GM19468 (cell line): ENCODE measurements around the gene PLCB1.

Experiments
- ATAC-seq: cut with Tn5 transposase; IDR thresholded peaks from one replicate; pipeline ENCODE4 v1.9.1; 2021; ENCODE audit warnings: mild to moderate bottlenecking, moderate library complexity, moderate number of reproducible peaks; ENCODE audit not compliant: unreplicated experiment; ENCODE audit errors: extremely low read depth

Gene PLCB1

DNA sequence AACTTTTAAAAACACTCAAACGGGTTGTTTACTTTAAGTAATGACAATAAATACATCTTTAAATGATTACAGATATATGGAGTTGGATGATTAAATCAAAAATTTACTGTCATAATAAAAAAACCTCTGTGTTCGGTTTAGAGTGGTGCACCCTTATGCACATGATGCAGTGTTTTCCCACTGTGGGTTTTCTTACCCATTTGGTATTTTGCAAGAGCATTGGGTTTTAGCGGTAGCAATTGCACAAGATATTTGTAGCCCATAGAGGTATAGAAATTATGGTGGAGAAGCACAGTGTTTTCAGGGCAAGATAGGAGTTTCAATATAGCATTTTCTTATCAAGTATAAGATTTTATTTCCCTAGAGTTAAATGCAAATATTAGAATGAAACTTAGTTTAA, 526.0 kb downstream of the PLCB1 start:
- no peak for ATAC-seq

DNA sequence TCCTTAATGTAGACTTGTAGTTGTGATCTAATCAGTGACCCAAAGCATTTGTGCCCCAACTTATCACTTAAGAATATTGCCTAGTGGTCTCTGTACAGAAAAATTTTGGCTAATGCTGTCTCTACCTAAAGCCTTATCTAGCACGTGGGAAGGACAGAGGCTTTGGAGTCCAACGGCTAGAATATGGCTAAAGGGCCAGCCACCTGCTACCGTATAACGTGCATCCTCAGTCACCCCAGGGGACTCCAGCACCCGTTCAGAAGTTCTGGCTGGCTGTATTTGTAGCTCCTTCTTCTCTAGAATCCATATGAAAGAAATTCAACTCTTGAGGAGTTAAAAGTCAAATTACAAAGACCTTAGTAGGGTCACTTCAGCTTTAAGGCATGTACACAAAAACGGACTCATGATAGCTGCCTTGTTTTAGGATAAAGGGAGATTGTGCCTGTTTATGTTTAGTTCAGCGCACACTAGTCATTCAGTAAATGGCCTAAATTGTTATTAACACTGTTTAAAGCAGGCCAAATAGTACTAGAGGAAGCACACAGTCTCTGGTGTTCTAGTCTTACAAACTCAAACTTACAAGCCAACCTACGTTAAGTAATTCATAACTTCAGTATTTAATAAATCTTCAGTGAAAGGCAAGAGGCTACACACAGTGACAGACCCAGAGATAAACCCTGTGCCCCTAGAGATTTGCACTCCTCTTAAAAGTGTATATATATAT, 529.3 kb downstream of the PLCB1 start:
- ATAC-seq = no peak

DNA sequence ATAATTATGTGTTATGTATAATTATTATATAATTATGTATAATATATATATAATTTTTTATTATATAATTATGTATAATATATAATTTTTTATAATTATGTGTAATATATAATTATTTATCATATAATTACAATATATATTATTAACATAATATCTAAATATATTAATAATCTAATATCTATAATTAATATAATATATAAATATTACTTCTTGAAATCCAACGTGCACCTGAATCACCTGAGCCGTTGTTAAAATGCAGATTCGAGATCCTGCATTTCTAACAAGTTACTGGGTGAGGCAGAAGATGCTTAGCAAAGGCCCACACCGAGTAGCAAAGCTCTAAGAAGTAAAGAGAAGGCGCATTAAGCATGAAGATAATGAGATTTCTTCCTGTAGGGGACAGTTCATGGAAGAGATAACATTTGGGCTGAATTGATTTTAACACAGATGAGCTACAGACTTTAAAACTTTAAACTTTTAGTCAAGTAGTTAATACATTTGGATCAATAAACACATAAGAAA, 530.4 kb downstream of the PLCB1 start:
- no peak for ATAC-seq

DNA sequence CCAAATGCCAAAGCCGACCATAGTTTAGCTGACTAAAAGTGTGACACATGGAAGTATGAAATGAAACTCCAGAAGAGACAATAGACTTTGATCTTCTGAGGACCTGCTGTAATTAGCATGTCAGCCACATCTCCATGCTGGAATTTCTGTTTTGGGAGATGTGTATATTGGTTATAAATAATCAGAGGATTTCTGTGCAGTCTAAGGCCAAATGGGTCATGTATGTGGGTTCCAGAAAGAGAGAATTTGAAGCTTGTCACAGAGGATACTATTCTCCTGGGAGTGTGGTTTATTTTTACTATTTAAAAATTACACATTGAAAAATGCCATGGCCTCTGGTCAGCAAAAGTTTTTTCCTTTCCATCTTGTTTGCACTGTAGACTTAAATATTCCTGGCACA, 531.4 kb downstream of the PLCB1 start:
- no peak for ATAC-seq

DNA sequence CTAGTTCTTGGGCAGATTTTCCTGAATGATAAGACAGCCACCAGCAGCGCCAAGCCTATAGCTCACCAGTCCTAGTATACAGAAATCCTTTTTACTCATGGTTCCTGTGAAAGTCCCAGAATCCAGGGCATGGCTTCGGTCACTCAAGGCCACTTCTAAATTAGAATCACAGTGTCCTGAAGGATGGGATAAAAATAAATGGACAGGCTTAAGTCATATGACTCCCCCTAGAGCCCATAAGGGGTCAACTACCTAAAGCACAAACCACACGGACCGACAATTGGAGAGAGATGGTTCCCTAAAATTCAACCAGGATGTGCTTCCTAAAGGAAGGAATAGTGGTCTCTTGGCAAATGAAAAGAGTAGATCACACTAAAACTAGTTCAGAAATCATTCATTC, 532.7 kb downstream of the PLCB1 start:
- ATAC-seq = no peak

DNA sequence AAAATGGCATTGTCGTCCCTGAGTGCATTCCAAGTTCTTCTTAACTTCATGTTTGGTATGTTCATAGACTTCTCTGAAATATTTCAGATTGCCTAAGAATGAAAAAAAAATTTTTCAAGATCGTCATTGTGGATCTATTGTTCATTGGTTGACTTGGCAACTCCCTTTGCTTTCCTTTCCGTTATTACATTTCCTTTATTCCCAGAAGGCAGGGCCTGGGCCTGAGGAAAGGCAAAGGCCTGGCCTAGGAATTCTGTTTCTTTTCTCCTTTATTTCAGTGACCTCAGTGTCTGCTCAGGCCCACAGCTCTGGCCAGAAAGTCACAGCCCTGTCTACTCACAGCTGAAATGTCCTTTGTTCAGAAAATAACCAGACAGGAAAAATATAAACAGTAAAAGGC, 535.2 kb downstream of the PLCB1 start:
- ATAC-seq = no peak

DNA sequence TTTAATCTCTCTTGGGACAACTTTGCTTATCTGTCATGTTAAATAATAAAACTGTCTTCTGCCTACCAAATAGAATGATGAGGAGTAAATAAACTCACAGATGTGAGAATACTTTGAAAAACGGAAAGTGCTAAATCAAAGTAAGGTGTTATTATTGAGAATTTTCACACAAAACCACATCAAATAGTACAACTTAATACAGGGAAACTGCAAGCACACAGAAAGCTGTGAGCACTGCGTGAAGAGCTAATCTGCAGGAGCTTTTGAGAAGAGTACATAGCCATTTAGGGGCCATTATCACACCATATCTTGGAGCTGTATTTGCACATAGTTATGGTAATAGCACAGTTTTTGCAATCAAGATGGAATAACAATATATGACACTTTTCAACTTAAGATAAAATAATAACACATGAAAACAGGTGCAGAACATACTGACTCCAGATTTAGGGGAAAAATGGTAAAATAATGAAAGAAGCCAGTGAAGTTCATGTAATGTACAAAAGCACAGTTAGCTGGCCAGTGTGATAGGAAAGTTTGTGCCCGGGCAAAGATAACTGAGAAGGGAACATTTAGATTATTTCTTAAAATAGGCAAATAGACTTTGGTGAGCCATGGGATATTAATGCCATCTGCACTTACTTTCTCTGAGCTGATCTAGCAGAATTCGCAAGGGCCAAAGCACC, 538.3 kb downstream of the PLCB1 start:
- no peak for ATAC-seq

DNA sequence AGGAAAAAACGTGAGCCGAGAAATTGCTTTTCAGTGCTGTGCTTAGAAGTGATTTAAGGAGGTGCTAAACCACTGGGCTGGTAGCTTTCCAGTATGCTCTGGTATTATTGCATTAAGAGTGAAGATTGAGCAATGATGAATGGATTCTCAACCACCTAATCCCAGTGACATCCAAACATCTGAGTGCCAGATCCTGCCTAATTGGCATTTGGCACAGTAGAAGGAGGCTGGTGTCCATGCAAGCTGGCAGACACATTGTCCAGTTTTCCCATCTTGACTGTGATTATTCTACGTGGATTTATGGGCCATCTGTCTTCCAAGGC, 538.8 kb downstream of the PLCB1 start:
- ATAC-seq = no peak

DNA sequence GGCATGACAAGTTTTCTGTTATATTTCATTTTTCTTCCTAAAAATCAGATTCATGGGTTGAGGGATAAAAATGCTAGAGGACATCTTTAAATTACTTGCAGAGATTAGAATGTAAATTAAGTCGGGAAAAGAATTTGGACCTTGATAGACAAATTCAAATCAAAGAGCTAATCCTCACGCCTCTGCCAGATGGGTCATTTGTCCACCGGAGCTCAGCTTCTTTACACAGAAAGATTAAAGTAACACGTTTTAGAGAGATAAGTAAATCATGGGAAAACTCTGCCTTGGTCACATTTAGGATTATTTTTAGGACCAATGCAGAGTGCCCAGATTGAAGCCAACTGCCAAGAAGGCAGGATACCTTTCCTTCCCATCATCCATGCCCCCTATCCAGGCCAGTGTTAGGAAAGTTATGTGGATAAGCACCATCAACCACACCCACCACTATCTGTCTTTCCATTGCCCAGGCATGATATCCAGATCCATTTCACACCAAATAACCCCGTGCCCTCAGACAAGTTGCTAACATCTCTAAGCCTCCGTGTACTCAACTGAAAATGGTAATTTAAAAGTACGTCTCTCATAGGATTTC, 539.4 kb downstream of the PLCB1 start:
- ATAC-seq = no peak

DNA sequence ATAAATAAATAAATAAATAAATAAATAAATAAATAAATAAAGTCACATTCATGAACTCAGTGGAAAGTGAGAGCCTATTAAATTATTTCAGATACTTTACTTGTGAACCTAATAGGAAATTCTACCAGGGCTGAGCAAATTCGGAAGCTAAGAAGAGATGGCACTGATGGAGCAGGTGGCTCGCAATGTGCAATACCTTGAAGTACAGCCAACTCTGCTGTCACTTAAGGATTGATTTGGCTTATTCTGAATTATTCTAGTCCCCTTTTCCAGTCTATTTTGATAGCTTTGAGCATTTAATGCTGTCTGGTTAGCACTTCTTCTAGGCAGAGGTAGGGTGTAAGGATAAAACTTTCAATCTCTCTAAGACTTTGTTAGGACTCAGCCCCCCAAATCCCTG, 541.0 kb downstream of the PLCB1 start:
- ATAC-seq = no peak

DNA sequence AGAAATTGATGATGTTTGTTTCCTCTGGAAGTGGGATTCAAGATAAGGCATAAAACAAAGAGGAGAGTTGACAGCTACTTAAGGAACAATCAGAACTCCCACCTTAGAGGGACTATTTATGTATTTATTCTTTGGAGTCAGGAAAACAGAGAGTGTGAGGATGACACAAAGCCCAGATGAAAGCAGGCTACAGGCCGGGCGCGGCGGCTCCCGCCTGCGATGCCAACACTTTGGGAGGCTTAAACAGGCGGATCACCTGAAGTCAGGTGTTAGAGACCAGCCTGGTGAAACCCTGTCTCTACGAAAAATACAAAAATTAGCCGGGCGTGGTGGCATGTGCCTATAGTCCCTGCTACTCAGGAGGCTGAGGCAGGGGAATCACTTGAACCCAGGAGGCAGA, 543.8 kb downstream of the PLCB1 start:
- ATAC-seq = no peak

DNA sequence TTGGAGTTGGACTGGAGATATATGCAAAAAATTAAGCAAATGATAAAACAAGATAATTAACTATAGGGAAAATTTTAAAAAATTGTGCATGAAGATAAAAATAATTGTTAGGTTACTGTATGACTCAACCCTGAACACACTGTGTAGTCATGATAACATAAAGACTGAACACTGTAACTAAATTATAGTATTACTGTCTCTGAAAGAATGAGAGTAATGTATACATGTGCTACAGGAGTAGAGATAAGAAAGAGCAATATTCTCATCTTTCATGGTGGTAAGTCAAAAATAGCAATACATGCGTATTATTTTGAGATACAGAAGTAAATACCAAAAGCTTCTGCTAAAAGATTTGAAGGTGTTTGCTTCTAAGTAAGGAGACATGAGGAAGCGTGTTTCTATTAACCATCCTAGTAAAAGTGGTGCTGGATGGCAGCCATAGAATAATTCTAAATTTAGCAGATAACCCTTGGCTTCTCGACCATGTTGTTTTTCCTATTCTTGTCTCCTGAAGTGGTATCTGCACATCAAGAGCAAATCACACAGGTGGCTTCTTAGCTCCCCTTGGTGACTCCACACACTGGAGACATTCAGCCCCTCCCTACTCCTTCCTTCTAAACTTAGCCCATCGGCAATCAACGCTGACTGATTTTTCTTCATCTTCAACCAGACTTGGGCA, 546.2 kb downstream of the PLCB1 start:
- ATAC-seq = no peak

DNA sequence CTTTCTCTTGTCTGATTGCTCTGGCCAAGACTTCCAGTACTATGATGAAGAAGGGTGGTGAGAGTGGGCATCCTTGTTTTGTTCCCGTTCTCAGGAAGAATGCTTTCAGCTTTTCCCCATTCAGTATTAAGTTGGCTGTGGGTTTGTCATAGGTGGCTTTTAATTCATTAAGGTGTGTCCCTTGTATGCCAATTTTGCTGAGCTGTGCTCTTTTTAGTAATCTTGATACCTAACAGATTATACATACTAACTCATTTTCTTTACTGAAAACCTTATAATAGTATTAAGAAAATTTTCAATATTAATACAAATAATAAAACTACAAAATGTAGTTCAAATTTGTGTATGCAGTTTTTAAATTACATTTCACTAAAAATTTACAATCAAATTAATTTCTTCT, 557.3 kb downstream of the PLCB1 start:
- ATAC-seq = no peak

DNA sequence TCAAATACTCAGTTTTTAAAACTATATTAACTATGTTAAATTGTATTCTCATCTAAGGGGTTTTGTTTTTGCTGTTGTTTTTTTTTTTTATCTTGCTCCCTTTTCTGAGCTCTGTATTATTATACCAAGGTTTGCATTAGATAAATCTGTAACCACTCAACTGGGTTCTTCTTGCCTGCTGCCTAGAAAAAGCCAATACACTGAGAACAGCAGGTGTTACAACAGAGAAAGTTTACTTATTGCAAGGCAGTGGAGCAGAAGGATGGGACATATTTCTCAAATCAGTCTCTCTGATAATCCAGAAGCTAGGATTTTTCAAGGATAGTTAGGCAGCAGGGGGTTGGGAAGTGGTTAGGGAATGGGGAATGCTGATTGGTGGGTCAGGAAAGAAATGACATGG, 558.0 kb downstream of the PLCB1 start:
- no peak for ATAC-seq

DNA sequence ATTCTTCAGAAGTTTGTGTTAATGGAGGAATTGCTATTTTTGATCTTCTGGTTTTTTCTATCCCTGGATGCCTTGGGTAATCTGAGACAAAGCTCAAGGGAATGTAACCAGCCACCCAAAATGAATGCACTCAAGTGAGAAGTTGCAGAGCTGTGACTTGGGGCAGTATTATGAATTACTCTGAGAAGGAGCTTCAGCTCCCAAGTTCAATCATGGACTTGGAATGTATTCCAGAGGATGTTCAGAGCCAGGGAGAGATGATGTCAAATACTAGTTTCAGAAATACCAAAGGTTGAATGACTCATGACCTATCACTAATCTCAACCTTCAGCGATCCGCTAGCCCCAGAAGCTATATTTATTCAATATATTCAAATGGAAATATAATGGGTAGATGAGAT, 561.6 kb downstream of the PLCB1 start:
- ATAC-seq = no peak

DNA sequence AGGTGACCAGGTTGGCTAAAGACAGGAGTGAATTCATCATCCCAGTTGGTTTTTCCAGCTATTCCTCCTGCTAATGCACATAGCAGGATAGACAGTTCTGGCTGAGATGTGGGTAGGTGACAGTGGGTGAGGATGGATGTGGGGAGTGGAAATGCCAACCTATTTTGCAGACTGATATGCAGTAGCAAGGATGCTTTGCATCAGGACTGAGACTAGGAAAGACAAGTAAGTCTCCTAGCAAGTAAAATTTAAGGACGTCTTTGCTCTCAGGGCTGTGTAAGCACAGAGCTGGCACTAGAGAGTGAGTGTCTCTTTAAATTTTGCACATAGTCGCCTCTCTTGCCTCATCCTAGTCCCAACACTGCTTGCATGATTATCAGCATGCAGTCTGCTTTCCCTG, 568.7 kb downstream of the PLCB1 start:
- no peak for ATAC-seq

DNA sequence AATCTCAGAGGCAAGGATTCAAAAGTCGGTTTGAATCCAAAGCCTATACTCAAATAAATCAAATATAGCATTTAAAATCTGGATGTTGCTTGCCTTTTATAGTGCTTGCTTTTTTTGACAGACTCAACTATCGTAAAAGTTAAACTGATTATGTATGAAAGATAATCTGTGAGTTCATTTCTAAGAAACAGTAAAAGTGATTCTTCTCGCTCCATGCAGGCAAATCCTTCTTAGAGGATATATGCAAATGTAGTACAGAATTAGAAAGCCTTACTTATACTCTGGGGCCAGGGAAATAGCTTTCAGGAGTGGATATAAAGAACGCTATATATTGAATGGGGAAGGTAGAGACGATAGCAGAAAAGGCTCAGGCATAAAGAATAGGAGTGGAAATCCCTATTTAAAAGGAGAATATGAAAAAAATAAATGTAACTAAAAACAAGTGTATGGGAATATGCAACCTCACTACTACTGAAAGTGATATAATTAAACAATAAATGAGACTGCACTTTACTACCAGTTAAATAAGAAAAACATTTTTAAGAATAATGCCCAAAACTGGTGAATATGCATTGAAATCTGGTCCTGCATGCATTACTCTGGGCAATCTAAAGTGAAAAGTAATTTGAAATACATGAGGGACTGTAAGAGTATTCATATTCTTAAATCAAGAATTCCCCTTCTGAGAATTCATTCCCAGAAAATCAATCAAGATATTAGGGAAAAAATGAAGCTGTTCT, 575.1 kb downstream of the PLCB1 start:
- no peak for ATAC-seq

DNA sequence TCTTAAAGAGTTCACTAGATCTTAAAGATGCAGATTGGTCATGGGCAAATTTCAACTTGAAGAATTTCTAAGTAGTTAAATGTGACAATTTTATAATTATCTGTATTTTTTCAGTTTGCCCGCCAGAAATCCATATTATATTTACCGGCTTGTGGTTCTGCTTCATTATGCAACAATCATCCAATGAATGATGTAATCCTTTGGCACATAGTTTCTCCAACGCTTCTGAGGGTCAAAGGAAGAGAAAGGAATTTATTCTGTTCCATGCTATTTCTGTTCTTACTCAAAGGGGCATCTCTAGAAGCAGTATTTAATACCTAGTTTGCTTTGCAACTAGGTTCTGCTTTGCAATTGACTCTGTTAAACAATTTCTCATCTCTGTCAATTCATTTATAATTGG, 577.6 kb downstream of the PLCB1 start:
- no peak for ATAC-seq

DNA sequence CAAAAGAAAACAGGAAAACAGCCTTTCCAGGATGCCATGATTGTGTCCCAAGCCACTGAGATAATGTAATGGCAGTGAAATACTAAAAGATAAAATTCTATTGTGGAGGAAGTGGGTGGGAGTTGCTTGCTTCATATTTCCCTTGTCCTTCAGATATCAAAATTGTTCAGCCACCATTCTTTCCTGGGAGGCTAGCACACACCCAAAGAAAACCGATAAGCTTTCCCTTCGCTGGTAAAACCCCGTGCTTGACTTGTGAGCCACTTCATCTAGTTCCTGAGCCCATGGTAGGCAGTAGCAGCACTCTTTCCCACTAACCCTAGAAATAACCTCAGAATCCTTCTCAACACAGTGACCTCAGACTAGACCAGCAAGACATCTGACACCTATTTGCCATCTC, 579.4 kb downstream of the PLCB1 start:
- ATAC-seq = no peak

DNA sequence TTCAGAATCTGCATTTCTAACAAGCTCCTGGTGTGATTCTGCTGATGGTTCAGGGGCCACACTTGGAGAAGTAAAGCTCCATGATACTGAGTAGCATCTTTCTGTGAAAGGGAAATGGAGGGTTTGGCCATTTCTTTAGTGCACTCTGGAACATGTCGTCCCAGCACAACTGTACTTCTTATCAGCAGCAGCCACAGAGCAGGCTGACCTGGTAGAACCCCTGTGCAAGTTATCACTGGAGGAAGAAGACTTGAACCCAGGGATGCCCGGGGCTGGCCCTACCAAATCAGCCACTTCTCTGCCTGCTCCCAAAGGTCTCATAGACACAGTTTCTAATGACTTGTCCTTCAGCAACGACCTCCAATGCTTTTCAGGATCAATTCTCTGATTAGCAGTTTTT, 582.1 kb downstream of the PLCB1 start:
- ATAC-seq = no peak
